K562 (cell line): ENCODE results near the gene SGPP1. TPM values are rescaled to one million over a fixed set of nuclear protein-coding genes. Genes with fewer than 3 reads are reported as not detected.

Experiments
- ATAC-seq: fragments of 200-7000 bp; cut with Tn5 transposase; 3 replicates; pipeline ENCODE4 v1.9.1; 2020; ENCODE audit warnings: moderate library complexity
- BruUV-seq: library from RNA; stranded (reverse); fragments of 400-500 nt; replicated peaks from 2 replicates; lab custom pipeline; 2021; lab: Mats Ljungman, UMichigan
- CTCF ChIA-PET: fragments of 300-600 bp; formaldehyde crosslinking; extraction: SDS; loops from one replicate; lab custom pipeline; 2021; ENCODE audit warnings: low intra/inter-chr PET ratio; lab: Yijun Ruan, JAX
- POLR2A ChIA-PET: fragments of 300-600, 350-650 bp; sonication (Branson Sonifier 250); formaldehyde crosslinking; extraction: SDS; loops from one replicate; lab custom pipeline; 2021; ENCODE audit warnings: antibody characterized with exemption, inconsistent platforms; lab: Yijun Ruan, JAX
- DNase-seq, 4 experiments: peaks; one replicate each; pipeline versions ENCODE4 v3.0.0 to v3.0.0-alpha.2; 2011 to 2018; ENCODE audit warnings: low spot score in 3 of 4, mixed read lengths in 3 of 4; ENCODE audit errors: extremely low read depth in 1 of 4
- FAIRE-seq: peaks from 2 replicates; lab custom pipeline; 2011; peaks lifted over from hg19 to GRCh38; lab: Jason Lieb, UNC
- H2AFZ ChIP-seq: 2 replicates; pipeline ENCODE4 v1.6.0; 2011; ENCODE audit warnings: low read depth, low read length, control low read depth, inconsistent platforms
- H3K27ac ChIP-seq: fragments of 200-600 bp; 3 replicates; pipeline ENCODE4 v1.8.0; 2011; ENCODE audit warnings: low read depth, mild to moderate bottlenecking, control low read depth, inconsistent platforms, low read length, moderate library complexity, mixed read lengths; ENCODE audit errors: extremely low read depth
- H3K27me3 ChIP-seq, 2 experiments: fragments of 300-600 bp in 1 of 2; 2 replicates in 1 of 2; 3 replicates in 1 of 2; pipeline versions ENCODE4 v1.6.0 to v1.8.0; 2011; ENCODE audit warnings: inconsistent platforms in 2 of 2, low read length in 2 of 2, mild to moderate bottlenecking in 1 of 2, mixed read lengths in 1 of 2, moderate library complexity in 1 of 2; ENCODE audit not compliant: control insufficient read depth in 2 of 2, insufficient read depth in 2 of 2
- H3K36me3 ChIP-seq: fragments of 300-600 bp; 3 replicates; pipeline ENCODE4 v1.8.0; 2011; ENCODE audit warnings: mild to moderate bottlenecking, low read length, inconsistent platforms; ENCODE audit not compliant: control insufficient read depth, insufficient read depth
- H3K4me1 ChIP-seq, 2 experiments: fragments of 200-600 bp in 1 of 2; replicated peaks in 1 of 2; 2 replicates in 1 of 2; 3 replicates in 1 of 2; pipeline versions ENCODE4 v1.5.1 to v1.8.0; 2011; ENCODE audit warnings: inconsistent platforms in 2 of 2, low read length in 2 of 2, mild to moderate bottlenecking in 1 of 2, mixed read lengths in 1 of 2, moderate library complexity in 1 of 2; ENCODE audit not compliant: control insufficient read depth in 2 of 2, insufficient read depth in 2 of 2
- H3K4me2 ChIP-seq: 2 replicates; pipeline ENCODE4 v1.6.1; 2011; ENCODE audit warnings: low read length, control low read depth, inconsistent platforms, mixed read lengths; ENCODE audit not compliant: insufficient read depth
- H3K4me3 ChIP-seq: fragments of 200-600 bp; sonication (generic), shearing (Covaris generic); 2 replicates; pipeline ENCODE4 v1.5.1; 2016; ENCODE audit warnings: control low read depth, inconsistent platforms
- H3K79me2 ChIP-seq: fragments of 200-600 bp; 3 replicates; pipeline ENCODE4 v1.8.0; 2011; ENCODE audit warnings: low read length, inconsistent platforms; ENCODE audit not compliant: control insufficient read depth, insufficient read depth
- H3K9ac ChIP-seq, 2 experiments: 2 replicates each; pipeline versions ENCODE4 v1.6.0 to v1.6.1; 2011; ENCODE audit warnings: low read depth in 2 of 2, low read length in 2 of 2, control low read depth in 1 of 2, inconsistent platforms in 1 of 2, mild to moderate bottlenecking in 1 of 2, mixed read lengths in 1 of 2; ENCODE audit not compliant: insufficient read depth in 1 of 2
- H3K9me1 ChIP-seq: one replicate; pipeline ENCODE4 v1.6.0; 2011; ENCODE audit warnings: inconsistent platforms, mild to moderate bottlenecking, low read length, moderate library complexity; ENCODE audit not compliant: control insufficient read depth, insufficient read depth
- H3K9me3 ChIP-seq: replicated peaks from 2 replicates; pipeline ENCODE4 v1.5.1; 2011; ENCODE audit warnings: low read depth, low read length, inconsistent platforms; ENCODE audit not compliant: control insufficient read depth, insufficient read depth
- H4K20me1 ChIP-seq: replicated peaks from 2 replicates; pipeline ENCODE4 v1.6.1; 2011; ENCODE audit warnings: low read length, inconsistent platforms, mixed read lengths; ENCODE audit not compliant: control insufficient read depth, insufficient read depth
- BCL6 ChIP-seq: fragments of 250-450 bp; sonication (Bioruptor Pico); IDR thresholded peaks from 2 replicates; pipeline ENCODE4 v1.4.0; 2020
- KDM4B ChIP-seq, 2 experiments: fragments of 450-650 bp in 1 of 2; sonication (generic) in 1 of 2; IDR thresholded peaks; 2 replicates each; pipeline ENCODE4 v1.6.1; 2016 to 2017; ENCODE audit warnings: borderline replicate concordance in 2 of 2, antibody characterized with exemption in 1 of 2, low read depth in 1 of 2, mild to moderate bottlenecking in 1 of 2
- PKNOX1 ChIP-seq: fragments of 450-650 bp; IDR thresholded peaks from 2 replicates; pipeline ENCODE4 v1.6.1; 2016
- WGBS: fragments of 100-300 bp; shearing (Covaris generic); methylation state at CpG from one replicate; pipeline ENCODE4 v1.1.6; 2016; ENCODE audit warnings: low coverage, mixed read lengths; ENCODE audit not compliant: insufficient coverage; ENCODE audit errors: missing lambda C conversion rate; 5-methylcytosine and 5-hydroxymethylcytosine counted together
- in situ Hi-C: fragments of 300-500 bp; cut with MboI; formaldehyde crosslinking; loops from 4 replicates; pipeline ENCODE4 v1.15.0; 2018; ENCODE audit warnings: inconsistent platforms, mixed read lengths
- intact Hi-C: fragments of 100-400 bp; cut with micrococcal nuclease; formaldehyde crosslinking; loops from 2 replicates; pipeline ENCODE4 v1.14.2; 2022
- polyA plus RNA-seq, 8 experiments: library from polyadenylated mRNA; depleted of rRNA in 4 of 8; stranded (reverse) in 5 of 8; unstranded in 3 of 8; fragments of >200 nt; fragmentation: Nextera tagmentation in 2 of 8; fragmentation: Illumina TruSeq in 1 of 8; extraction: Ambion mirVana in 2 of 8; extraction: Trizol in 1 of 8; gene quantifications; 2 replicates each; pipeline versions ENCODE4 v1.2.1 to v1.2.3, GENCODE V29; 2011 to 2014; ENCODE audit warnings: inconsistent platforms in 1 of 8, missing spikeins in 1 of 8
- total RNA-seq, 7 experiments: library from RNA; depleted of rRNA in 6 of 7; stranded (reverse); fragments of >200 nt in 6 of 7; fragmentation: Illumina TruSeq in 2 of 7; extraction: Trizol in 2 of 7; gene quantifications; 2 replicates each; pipeline versions ENCODE4 v1.2.1 to v1.2.3, GENCODE V29; 2011 to 2021; ENCODE audit warnings: low replicate concordance in 1 of 7

SGPP1 gene
- total and polyA plus RNA-seq, 9 of the 15 experiments (the other 6 are each of a cell fraction or from before 2014, with no cell fraction given), result 2.2 to 7.3 (median 5.6) TPM

- TF ChIP-seq BCL6 (CRISPR knock-in tag), result no peak
Measured at GRCh38 chr14:63737582-63738006, 9.7 kb upstream of the SGPP1 start (continued).

GRCh38 chr14:63735720-63736119 is 7.9 kb upstream of the SGPP1 start:
- no peaks in the 10 kb centered on the region for H4K20me1 ChIP-seq
- 0 out of 2 replicates have a peak overlapping the region, but pooled peaks have one; percentile 24 for H2AFZ ChIP-seq
- H3K9me1 ChIP-seq, result no peaks in the 10 kb centered on the region
- no peaks in the 10 kb centered on the region for H3K4me1 ChIP-seq
- no peaks in the 10 kb centered on the region; a peak in 1 of 5 replicates for H3K27me3 ChIP-seq
- ChIA-PET CTCF (no interaction called here), POLR2A (no interaction called here)
- TF ChIP-seq PKNOX1 (peak; percentile 41), KDM4B (IDR thresholded peaks at IDR 0.05; ENCODE audit: borderline replicate concordance in 2 of 2, low read depth in 1 of 2) (no peak)
- DNase-seq (no peak), ATAC-seq (no peak), FAIRE-seq (no peak)
- intact Hi-C loops (no loop called here), in situ Hi-C loops (no loop called here)
- no peak overlapping the region for H3K9ac ChIP-seq
- BruUV-seq, result no TSS peak
- WGBS, result 64% methylated on average over 5 of the region's 5 CpGs
- no peak overlapping the region for H3K27ac ChIP-seq
- no peak overlapping the region for H3K4me2 ChIP-seq
- H3K79me2 ChIP-seq, result no peaks in the 10 kb centered on the region
- no peak overlapping the region for H3K4me3 ChIP-seq
- H3K9me3 ChIP-seq, result no peaks in the 10 kb centered on the region
- no peaks in the 10 kb centered on the region for H3K36me3 ChIP-seq
